HCT116 (cell line): ENCODE measurements around the gene FLOT1. TPM values are rescaled to one million over a fixed set of nuclear protein-coding genes. Genes with fewer than 3 reads are reported as not detected.
A peak's percentile ranks its signal among the peaks of the same experiment; 100 is the strongest.

ENCODE experiments used
- ATAC-seq: fragments of 200-7000 bp; cut with Tn5 transposase; 2 replicates; pipeline ENCODE4 v1.9.1; 2020; ENCODE audit warnings: mild to moderate bottlenecking, moderate library complexity
- BruUV-seq: library from RNA; stranded (reverse); fragments of 400-500 nt; replicated peaks from 2 replicates; lab custom pipeline; 2021; lab: Mats Ljungman, UMichigan
- CTCF ChIA-PET: fragments of 300-600 bp; sonication (Branson Sonifier 250); formaldehyde crosslinking; loops from one replicate; lab custom pipeline; 2021; ENCODE audit warnings: antibody characterized with exemption; lab: Charles Lee
- POLR2A ChIA-PET: fragments of 300-600, 350-600 bp; sonication (Branson Sonifier 250); formaldehyde crosslinking; loops from one replicate; lab custom pipeline; 2021; ENCODE audit warnings: antibody characterized with exemption; lab: Charles Lee
- RAD21 ChIA-PET, 2 experiments: fragments of 300-600 bp; sonication (Branson Sonifier 250); formaldehyde crosslinking; loops; one replicate each; lab custom pipeline; 2023; ENCODE audit warnings: low total read pairs in 2 of 2; ENCODE audit not compliant: uncharacterized antibody in 2 of 2, unreplicated experiment in 2 of 2, low non-redundant PET in 1 of 2; lab: Charles Lee
- DNase-seq: peaks from one replicate; pipeline ENCODE4 v3.0.0-alpha.2; 2010; ENCODE audit warnings: low read depth, low spot score
- H2AFZ ChIP-seq: fragments of 200-600 bp; shearing (Covaris generic), sonication (generic); 2 replicates; pipeline ENCODE4 v1.6.1; 2017; ENCODE audit warnings: low read depth, mixed run types, mixed read lengths, antibody characterized with exemption, low read length; ENCODE audit not compliant: poor library complexity, severe bottlenecking
- H3K27ac ChIP-seq: 2 replicates; pipeline ENCODE4 v1.5.1; 2012; ENCODE audit warnings: low read depth, low read length
- H3K27me3 ChIP-seq: fragments of 200-600 bp; sonication (generic); 2 replicates; pipeline ENCODE4 v1.6.1; 2016; ENCODE audit warnings: mixed run types, low read length, mixed read lengths; ENCODE audit not compliant: insufficient read depth
- H3K36me3 ChIP-seq, 2 experiments: fragments of 200-500 bp in 1 of 2; fragments of 200-600 bp in 1 of 2; sonication (Bioruptor generic) in 1 of 2; sonication (generic) in 1 of 2; 2 replicates each; pipeline versions ENCODE4 v1.5.1 to v1.6.1; 2014 to 2016; ENCODE audit warnings: low read length in 2 of 2, inconsistent platforms in 1 of 2, mixed read lengths in 1 of 2, mixed run types in 1 of 2; ENCODE audit not compliant: insufficient read depth in 2 of 2, control insufficient read depth in 1 of 2
- H3K4me1 ChIP-seq, 2 experiments: fragments of 200-600 bp in 1 of 2; sonication (generic) in 1 of 2; 2 replicates each; pipeline versions ENCODE4 v1.5.1 to v1.6.1; 2012 to 2017; ENCODE audit warnings: low read length in 2 of 2, inconsistent platforms in 1 of 2, mild to moderate bottlenecking in 1 of 2, mixed read lengths in 1 of 2, mixed run types in 1 of 2, moderate library complexity in 1 of 2; ENCODE audit not compliant: insufficient read depth in 2 of 2, control insufficient read depth in 1 of 2
- H3K4me2 ChIP-seq: fragments of 200-600 bp; sonication (generic); 2 replicates; pipeline ENCODE4 v1.6.1; 2017; ENCODE audit warnings: mixed run types, low read length, mixed read lengths
- H3K4me3 ChIP-seq, 2 experiments: fragments of 200-600 bp in 1 of 2; sonication (generic) in 1 of 2; replicated peaks in 1 of 2; 2 replicates each; pipeline ENCODE4 v1.5.1; 2011 to 2016; ENCODE audit warnings: low read length in 2 of 2, control low read depth in 1 of 2, low read depth in 1 of 2, mild to moderate bottlenecking in 1 of 2, mixed read lengths in 1 of 2, mixed run types in 1 of 2
- H3K79me2 ChIP-seq: fragments of 200-600 bp; sonication (generic); 2 replicates; pipeline ENCODE4 v1.6.1; 2017; ENCODE audit warnings: mild to moderate bottlenecking, mixed run types, low read length, moderate library complexity, mixed read lengths; ENCODE audit not compliant: insufficient read depth
- H3K9ac ChIP-seq: fragments of 200-600 bp; sonication (generic); 2 replicates; pipeline ENCODE4 v1.6.1; 2016; ENCODE audit warnings: low read length, mixed read lengths
- H3K9me2 ChIP-seq: fragments of 200-600 bp; sonication (generic), shearing (Covaris generic); 2 replicates; pipeline ENCODE4 v1.6.1; 2017; ENCODE audit warnings: mixed run types, mild to moderate bottlenecking, moderate library complexity; ENCODE audit not compliant: insufficient read depth
- H3K9me3 ChIP-seq, 2 experiments: fragments of 200-500 bp in 1 of 2; fragments of 200-600 bp in 1 of 2; sonication (Bioruptor generic) in 1 of 2; sonication (generic) in 1 of 2; 2 replicates each; pipeline ENCODE4 v1.6.1; 2014 to 2017; ENCODE audit warnings: low read length in 2 of 2, mixed read lengths in 2 of 2, inconsistent platforms in 1 of 2, low read depth in 1 of 2, mild to moderate bottlenecking in 1 of 2, mixed run types in 1 of 2, moderate library complexity in 1 of 2; ENCODE audit not compliant: control insufficient read depth in 1 of 2, insufficient read depth in 1 of 2
- H4K20me1 ChIP-seq: fragments of 200-600 bp; sonication (generic), shearing (Covaris generic); 2 replicates; pipeline ENCODE4 v1.6.1; 2017; ENCODE audit warnings: mixed run types, mild to moderate bottlenecking, moderate library complexity; ENCODE audit not compliant: insufficient read depth
- ATF3 ChIP-seq: IDR thresholded peaks from 2 replicates; pipeline ENCODE4 v1.6.1; 2012
- CEBPB ChIP-seq: IDR thresholded peaks from 2 replicates; pipeline ENCODE4 v1.6.1; 2012; ENCODE audit warnings: low read depth
- JUND ChIP-seq: IDR thresholded peaks from 2 replicates; pipeline ENCODE4 v1.6.1; 2012
- POLR2AphosphoS5 ChIP-seq: IDR thresholded peaks from 2 replicates; pipeline ENCODE4 v1.6.1; 2011; ENCODE audit warnings: mild to moderate bottlenecking, low read depth, low read length, moderate library complexity
- SIN3A ChIP-seq: IDR thresholded peaks from 2 replicates; pipeline ENCODE4 v1.6.1; 2012; ENCODE audit warnings: low read depth
- SRF ChIP-seq: IDR thresholded peaks from 2 replicates; pipeline ENCODE4 v1.6.1; 2012; ENCODE audit warnings: low read depth
- TCF7L2 ChIP-seq: IDR thresholded peaks from 2 replicates; pipeline ENCODE4 v1.7.0; 2011; ENCODE audit warnings: borderline replicate concordance, inconsistent platforms; ENCODE audit not compliant: insufficient read depth, insufficient read length; ENCODE audit errors: extremely low read depth
- YY1 ChIP-seq: IDR thresholded peaks from 2 replicates; pipeline ENCODE4 v1.6.1; 2011; ENCODE audit warnings: low read length, low read depth, moderate library complexity, mild to moderate bottlenecking; ENCODE audit not compliant: insufficient replicate concordance; ENCODE audit errors: extremely low read depth
- intact Hi-C: fragments of 100-400 bp; cut with micrococcal nuclease; formaldehyde crosslinking; loops from 2 replicates; pipeline ENCODE4 v1.10.0; 2022
- total RNA-seq: library from RNA; stranded (reverse); gene quantifications from one replicate; pipeline ENCODE4 v1.2.1, GENCODE V29; 2021; ENCODE audit not compliant: unreplicated experiment
- TF ChIP-seq, protein P1 (sequence below), 3 experiments: fragments of 200-600 bp in 1 of 3; sonication (generic) in 1 of 3; IDR thresholded peaks in 2 of 3; conservative IDR thresholded peaks in 1 of 3; 2 replicates each; pipeline ENCODE4 v1.5.1; 2012 to 2017; ENCODE audit warnings: low read depth in 2 of 3, low read length in 2 of 3, antibody characterized with exemption in 1 of 3, borderline replicate concordance in 1 of 3, control low read depth in 1 of 3, mild to moderate bottlenecking in 1 of 3, mixed read lengths in 1 of 3, mixed run types in 1 of 3, moderate library complexity in 1 of 3; ENCODE audit not compliant: insufficient read depth in 1 of 3

The FLOT1 gene
- total RNA-seq, 1 experiment from 2014 or later = 117 TPM

DNA sequence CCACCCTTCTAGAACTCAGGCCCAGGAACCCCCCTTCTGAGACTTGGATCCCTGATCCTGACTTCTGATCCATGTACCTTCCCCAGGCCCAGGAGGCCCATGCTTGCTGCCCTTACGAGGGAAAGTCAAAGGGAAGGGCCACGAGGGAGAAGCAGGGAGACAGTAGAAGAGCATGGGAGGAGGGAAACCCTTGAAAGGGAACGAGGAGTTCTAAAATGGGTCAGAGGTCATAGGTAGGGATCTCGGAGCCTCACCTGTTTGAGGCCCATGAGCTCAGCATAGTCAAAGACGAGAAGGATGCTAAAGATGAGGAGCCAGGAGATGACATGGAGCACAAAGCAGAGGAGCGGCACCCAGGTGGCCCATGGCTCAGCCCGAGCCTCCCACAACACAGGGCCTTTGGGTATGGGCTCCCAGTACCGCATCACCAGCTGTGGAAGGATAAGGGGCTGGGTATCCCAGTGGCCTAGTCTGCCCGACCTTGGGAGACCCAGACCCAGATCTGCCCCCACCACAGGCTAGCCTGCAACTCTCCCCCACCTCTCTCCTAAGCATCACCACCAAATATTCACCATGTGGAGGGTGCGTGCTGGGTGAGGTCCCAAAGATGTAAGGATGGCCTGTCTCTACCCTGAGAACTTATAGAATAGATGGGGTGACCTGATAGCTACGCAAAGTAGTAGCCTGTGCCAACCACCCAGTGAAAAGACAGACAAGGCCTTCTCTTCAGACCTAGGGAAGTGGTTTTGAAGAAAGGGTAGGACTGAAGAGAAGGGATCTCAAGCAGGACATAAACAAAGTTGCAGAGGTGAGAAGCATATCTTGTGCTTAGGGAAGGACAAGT is 53.2 kb downstream of the FLOT1 start:
- Histone ChIP-seq H3K4me1 (peaks cover 42 to 64% of the 10 kb centered on the region in 2 experiments), H3K4me2 (peak overlapping the region; percentile 86), H3K36me3 (no peaks in the 10 kb centered on the region), H4K20me1 (no peaks in the 10 kb centered on the region), H3K27me3 (no peaks in the 10 kb centered on the region), H3K79me2 (peaks cover 21% of the 10 kb centered on the region), H3K9ac (peak overlapping the region; percentile 95; the same call in 1 of the 2 replicates), H2AFZ (no peak overlapping the region), H3K9me3 (no peaks in the 10 kb centered on the region), H3K9me2 (no peaks in the 10 kb centered on the region), H3K4me3 (no peak overlapping the region), H3K27ac (peak overlapping the region; percentile 98)
- ChIA-PET CTCF (no interaction called here), POLR2A (interaction anchor here (2.4 to 3.5 kb wide), 2 partner anchors 29 kb away, joined by 12 to 25 read pairs; partner anchors contain the start of gene MDC1), RAD21 (no interaction called here)
- no peak for DNase-seq
- TF ChIP-seq SRF (no peak), YY1 (no peak), POLR2AphosphoS5 (no peak), SIN3A (no peak), JUND (no peak), ATF3 (no peak), TCF7L2 (no peak), CEBPB (no peak)
- TF ChIP-seq, protein P1, sequence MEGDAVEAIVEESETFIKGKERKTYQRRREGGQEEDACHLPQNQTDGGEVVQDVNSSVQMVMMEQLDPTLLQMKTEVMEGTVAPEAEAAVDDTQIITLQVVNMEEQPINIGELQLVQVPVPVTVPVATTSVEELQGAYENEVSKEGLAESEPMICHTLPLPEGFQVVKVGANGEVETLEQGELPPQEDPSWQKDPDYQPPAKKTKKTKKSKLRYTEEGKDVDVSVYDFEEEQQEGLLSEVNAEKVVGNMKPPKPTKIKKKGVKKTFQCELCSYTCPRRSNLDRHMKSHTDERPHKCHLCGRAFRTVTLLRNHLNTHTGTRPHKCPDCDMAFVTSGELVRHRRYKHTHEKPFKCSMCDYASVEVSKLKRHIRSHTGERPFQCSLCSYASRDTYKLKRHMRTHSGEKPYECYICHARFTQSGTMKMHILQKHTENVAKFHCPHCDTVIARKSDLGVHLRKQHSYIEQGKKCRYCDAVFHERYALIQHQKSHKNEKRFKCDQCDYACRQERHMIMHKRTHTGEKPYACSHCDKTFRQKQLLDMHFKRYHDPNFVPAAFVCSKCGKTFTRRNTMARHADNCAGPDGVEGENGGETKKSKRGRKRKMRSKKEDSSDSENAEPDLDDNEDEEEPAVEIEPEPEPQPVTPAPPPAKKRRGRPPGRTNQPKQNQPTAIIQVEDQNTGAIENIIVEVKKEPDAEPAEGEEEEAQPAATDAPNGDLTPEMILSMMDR (IDR thresholded peaks at IDR 0.05 in 2 of 3, conservative IDR thresholded peaks at IDR 0.05 in 1 of 3; ENCODE audit: borderline replicate concordance in 1 of 3, insufficient read depth in 1 of 3, low read depth in 2 of 3, low read length in 2 of 3) = no peak
- no peak for ATAC-seq
- no TSS peak for BruUV-seq
- intact Hi-C loops = no loop called here
